EH (cell line): ENCODE data around the gene SH3BP2.
"Not testable (repeated sequence)": the region's sequence is repeated elsewhere in the genome, so short reads cannot be mapped to it uniquely, and the experiment has no call there.

ENCODE experiments used
- DNase-seq: peaks from one replicate; pipeline ENCODE4 v3.0.0-alpha.2; 2015; ENCODE audit warnings: low read depth

The SH3BP2 gene

DNA sequence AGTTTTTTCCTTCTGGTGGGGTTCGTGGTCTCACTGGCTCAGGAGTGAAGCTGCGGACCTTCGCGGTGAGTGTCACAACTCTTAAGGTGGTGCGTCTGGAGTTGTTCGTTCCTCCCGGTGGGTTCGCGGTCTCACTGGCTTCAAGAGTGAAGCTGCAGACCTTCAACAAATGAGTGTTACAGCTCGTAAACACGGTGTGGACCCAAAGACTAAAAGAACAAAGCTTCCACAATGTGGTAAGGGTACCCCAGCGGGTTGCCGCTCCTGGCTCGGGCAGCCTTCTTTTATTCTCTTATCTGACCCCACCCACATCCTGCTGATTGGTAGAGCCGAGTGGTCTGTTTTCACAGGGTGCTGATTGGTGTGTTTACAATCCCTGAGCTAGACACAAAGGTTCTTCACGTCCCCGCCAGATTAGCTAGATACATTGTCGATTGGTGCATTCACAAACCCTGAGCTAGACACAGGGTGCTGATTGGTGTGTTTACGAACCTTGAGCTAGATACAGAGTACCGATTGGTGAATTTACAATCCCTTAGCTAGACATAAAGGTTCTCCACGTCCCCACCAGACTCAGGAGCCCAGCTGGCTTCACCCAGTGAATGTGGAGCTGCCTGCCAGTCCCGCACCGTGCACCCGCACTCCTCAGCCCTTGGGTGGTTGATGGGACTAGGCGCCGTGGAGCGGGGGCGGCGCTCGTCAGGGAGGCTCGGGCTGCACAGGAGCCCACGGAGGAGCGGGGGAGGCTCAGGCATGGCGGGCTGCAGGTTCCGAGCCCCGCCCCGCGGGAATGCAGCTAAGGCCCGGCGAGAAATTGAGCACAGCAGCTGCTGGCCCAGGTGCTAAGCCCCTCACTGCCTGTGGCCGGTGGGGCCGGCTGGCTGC, 30.2 kb upstream of the SH3BP2 start:
- not testable (repeated sequence) for DNase-seq

DNA sequence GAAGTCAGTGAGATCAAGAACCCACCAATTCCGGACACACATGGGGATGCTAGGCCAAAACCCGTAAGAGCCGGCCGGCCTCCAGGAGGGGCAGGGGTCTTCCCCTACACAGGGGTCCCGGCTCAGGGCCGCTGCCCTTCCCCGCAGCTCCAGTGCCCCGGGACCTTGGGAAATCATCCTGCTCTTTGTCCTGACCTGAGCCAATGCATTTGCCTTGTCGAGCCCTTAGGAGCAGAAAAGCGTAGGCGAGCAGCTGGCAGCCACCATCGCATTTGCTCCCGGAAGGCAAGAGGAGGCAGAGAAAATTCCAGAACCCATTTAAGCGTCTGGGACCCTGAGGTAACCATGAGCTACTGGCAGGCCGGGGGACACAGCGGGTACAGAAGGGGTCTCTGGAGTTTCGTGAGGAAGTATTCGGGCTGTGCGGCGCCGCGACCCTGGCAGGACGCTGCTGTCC, 29.3 kb upstream of the SH3BP2 start:
- DNase-seq = no peak

DNA sequence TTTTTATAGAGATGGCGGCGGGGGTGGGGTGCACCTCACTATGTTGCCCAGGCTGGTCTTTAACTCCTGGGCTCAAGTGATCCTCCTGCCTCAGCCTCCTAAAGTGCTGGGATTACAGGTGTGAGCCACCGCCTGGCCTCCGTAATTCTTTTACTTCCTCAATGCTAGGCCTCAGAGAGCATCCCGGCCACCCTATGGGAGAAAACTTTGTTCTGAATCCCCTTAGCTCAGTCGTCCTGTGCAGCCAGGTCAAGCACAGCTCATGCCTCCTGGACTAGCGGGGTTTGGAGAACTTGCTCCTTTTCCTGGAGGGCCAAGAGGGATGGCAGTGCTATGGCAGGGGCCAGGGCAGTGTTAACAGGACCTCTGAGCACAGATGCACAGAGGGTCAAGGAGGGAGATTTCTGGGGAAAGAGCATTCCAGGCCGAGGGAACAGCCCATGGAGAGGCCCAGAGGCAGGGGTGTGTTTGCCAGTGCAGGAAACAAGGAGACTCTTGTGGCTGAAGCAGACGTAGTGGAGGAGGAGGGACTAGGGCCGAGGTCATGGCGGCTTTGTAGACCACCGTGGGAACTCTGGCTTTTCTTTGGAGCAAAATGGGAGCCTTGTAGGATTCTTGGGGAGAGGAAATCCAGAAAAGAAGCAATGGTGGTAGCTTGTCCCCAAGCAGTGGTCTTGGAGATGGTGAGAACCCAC, 26.9 kb upstream of the SH3BP2 start:
- no peak for DNase-seq

DNA sequence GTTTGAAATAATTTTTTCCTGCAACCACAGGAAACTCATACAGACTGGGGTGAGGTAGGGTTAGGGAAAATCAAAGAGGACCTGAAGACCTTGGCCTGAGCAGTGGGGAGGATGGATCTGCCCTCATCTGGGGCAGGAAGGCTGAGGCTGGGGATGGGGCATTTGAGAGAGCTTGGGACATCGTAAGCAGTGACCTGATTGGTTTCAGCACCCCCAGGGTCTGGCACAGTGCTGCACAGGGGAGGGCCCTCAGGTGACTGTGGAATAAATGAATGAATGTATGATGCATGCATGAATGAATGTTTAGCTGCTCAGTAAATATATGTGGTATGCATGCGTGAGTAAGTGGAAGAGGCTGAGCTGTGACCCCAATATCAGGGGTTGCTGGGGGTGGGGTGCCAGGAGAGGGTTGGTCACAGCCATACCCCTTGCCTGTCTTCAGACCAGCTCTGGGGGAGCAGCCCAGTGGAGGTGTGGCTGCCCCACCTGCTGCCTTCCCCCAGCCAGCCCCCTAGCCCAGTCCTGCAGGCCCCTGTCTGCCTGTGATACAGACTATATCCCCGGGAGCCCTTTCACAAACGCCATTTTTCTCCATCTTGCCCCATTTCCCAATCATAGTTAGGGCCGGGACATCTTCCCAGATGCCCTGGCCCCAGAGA, 25.7 kb upstream of the SH3BP2 start:
- DNase-seq = no peak

DNA sequence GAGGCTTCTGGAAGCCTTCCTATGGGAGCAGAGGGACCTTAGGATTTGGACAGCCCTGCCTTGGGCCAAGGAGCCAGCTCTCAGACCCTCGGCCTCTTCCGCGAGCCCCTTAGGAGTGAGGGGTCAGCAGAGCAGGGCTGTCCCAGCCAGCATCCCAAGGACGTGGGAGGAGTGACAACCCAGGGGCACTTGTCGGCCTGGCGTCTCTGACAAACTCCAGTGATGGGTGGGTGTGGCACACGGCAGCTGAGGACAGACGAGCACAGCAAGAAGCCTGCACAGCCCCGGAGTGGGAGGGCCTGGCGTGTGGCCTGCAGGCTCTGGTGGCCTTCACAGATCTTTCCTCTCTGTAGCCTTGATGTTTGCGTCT, 25.2 kb upstream of the SH3BP2 start:
- DNase-seq = no peak

DNA sequence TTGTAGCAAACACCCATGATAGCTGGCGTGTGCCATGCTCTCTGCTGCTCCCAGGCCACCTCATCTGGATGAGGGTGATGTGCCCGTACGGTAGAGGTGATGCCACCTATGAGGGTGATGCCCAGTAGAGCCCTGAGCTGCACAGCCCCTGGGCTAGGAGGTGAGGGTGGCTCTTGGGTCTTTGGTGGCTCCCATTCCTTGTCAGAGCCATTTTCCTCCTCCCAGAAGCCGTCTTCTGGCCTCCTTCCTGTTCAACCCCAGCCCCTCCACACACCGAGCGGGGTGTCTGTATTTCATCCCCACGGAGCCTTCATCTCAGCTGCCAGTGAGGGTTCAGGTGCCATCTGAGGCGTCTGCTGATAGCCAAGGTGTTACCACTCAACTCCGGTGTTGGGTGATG, 24.8 kb upstream of the SH3BP2 start:
- no peak for DNase-seq

DNA sequence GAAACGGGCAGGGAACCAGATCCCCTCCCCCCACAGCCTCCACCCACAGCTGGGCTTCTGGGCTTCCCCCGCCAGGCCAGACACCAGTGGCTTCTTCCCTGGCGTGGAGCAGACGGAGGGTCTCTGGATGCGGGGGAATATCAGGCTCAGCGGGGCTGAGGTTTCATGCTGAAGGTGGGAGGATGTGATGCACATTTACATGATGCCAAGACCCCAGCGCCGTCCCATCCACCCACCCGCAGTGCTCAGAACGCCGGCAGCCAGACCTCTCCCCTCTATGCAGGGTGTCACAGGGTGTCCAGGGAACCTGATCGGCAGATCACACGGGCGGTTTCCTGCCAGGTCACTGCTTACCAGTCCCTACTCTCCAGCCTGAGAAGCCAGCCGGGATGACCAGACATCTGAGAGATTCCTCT, 24.0 kb upstream of the SH3BP2 start:
- DNase-seq = no peak

DNA sequence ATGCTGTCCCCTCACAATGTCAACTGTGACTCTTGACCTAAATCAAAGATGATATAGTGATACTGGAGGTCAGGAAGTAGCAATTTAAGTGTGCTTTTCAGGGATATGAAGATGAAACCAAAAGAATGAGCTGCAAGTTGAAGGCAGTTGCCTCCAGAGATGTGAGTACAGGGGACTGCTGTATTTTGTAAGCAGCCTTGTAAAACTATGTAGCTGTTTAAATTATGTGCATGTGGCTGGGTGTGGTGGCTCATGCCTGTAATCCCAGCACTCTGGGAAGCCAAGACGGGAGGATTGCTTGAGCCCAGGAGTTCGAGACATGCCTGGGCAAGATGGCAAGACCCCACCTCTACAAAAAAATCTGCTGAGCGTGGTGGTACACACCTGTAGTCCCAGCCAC, 21.6 kb upstream of the SH3BP2 start:
- peak; percentile 39 for DNase-seq

DNA sequence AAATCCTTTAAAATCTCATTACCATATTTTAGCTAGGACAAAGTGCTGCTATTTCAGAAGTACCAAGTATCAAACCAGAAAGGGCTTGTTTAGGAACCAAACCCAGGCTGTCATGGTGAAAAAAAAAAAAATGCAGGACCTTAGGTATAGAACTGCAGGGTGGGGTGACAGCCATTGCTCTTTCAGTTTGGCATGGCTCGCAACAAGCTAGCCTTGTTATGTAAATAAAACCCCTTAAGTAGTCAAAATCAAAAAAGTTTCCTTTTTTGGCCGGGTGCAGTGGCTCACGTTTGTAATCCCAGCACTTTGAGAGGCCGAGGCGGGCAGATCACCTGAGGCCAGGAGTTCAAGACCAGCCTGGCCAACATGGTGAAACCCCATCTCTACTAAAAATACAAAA, 12.2 kb upstream of the SH3BP2 start:
- not testable (repeated sequence) for DNase-seq

DNA sequence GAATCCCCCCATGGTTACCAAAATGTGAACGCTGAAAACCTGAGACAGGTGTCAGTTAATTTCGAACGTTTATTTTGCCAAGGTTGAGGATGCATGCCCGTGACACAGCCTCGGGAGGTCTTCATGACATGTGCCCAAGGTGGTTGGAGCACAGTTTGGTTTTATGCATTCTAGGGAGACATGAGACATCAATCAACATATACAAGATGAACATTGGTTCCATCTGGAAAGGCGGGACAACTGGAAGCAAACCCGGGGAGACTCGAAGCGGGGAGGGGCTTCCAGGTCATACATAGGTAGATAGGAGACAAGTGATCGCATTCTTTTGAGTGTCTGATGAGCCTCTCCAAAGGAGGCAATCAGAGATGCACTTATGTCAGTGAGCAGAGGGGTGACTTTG, 11.0 kb upstream of the SH3BP2 start:
- DNase-seq = no peak

DNA sequence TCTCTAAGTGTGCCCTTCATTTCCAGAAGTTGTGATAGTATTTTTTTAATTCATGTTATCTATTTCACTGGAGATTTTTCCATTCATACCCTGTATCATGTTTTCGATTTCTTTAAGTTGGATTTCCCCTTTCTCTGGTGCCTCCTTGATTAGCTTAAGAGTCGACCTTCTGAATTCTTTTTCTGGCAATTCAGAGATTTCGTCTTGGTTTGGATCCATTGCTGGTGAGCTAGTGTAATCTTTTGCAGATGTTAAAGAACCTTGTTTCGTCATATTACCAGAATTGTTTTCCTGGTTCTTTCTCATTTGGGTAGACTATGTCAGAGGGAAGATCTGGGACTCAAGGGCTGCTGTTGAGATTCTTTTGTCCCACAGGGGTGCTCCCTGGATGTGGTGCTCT, 9.1 kb upstream of the SH3BP2 start:
- DNase-seq = no peak

DNA sequence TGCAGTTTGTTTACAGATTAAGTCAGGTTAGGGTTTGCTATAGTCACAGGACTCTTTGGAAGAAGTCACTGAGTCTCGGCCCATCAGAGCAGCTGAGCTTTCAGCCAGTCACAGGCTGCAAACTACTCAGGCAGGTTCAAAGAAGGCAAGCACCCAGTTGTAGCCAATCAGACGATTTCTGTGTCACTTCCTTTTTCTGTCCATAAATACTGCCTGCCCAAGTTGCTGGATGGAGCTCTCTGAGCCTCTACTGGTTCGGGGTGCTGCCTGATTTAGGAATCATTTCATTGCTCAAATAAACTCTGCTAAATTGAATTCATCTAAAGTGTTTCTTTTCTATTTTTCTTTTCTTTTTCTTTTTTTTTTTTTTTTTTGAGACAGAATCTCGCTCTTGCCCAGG, 7.3 kb upstream of the SH3BP2 start:
- DNase-seq = peak; percentile 34

DNA sequence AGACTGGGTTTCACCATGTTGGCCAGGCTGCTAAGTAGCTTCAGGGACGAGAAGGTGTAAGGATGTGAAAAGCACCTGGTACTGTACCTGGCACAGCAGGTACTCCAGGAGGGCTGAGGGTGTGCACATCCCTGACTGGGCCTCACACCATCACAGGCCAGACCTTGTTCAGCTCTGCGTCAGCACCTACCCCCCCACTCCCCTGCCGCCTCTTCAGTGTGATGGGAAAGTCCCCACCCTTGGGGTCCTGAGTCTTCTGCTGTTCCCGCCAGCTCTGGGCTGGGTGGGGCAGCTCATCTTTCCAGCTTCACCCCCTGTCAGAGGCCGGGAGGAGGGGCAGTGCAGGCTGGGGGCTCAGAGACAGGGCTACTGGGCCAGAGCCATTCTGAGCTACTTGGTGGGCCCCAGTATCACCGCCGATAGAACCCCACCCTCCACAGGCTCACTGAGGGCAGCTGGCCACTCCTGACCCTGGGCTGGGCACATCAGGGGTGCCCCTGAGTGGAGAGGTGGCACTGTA, 6.7 kb upstream of the SH3BP2 start:
- DNase-seq = no peak

DNA sequence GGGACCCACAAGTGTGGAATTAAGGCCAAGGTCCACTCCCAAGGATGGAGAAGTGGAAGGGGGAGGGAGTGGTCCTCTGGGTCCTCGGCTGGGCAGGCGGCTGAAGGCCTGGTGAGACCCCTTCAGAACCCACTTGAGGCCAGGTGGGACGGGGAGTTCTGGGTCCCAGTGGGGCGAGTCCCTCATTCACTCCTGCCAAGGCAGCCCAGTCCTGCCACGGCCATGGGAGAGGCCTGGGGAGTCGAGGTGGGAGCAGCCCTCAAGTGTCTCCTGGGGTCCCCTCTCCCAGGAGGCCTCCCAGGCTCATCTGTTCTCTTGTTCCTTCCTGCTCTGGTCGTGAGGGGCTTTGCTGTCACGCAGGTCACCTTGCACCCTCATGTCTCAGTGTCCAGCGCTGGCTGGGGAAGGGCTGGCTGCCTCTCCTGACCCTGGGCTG, 6.1 kb upstream of the SH3BP2 start:
- DNase-seq = no peak

DNA sequence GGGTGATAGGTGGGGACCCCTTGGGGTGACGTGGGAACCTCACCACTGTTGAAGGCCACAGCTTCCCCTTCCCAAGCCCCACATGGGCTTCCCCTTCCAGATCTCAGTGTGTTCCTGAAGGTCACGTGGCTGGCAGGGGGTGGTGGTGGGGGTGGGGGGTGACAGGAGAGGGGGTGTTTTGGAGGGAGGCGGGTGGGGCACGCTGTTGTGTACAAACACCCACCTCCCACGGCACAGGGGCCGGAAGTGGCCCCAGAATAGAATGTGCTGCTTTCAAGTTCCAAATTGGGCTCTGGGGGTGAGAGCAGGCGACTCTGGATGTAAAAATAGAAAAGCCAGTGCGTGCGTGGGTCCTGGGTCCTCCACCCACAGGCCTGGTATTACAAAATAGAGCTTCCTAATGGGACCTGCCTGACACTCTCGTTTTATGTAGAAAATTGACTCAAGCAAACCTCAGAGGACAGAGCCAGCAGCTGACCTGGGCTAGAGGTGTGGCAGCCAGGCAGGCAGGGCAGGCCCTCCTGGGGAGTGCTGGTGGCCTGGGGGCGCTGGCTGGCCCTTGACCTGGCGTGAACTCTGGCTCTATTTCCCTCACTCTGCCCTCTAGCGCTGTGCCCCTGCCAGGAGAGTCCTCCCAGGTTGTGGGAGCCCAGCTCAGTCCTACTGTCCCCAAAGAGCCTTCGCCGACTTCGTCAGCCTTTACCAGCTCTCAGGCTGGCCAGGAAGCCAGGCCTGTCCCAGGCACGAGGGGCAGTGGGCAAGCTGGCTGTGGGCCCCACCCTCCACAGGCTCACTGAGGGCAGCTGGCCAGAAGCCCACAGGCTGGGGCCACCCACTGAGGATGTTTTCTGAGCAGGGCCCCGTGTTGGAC, 5.4 kb upstream of the SH3BP2 start:
- no peak for DNase-seq

DNA sequence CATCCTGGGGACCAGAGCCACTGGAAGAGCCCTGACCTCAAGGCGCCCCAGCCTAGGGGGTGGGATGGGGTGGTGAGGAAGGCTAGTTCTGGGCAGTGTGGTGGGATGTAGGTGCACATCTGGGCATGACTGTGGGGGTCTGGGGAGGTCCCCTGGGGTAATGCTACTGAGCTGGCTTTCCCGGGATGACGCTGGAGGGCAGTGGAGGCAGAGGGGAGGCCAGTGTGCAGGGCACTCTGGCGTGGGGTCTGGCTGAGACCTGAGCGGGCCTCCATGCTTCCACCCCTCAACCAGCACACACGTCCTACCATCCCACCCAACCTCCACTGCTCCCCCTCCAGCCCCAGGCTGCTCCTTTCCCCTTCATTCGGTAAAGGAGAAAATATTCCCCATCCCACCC, 4.8 kb upstream of the SH3BP2 start:
- no peak for DNase-seq

DNA sequence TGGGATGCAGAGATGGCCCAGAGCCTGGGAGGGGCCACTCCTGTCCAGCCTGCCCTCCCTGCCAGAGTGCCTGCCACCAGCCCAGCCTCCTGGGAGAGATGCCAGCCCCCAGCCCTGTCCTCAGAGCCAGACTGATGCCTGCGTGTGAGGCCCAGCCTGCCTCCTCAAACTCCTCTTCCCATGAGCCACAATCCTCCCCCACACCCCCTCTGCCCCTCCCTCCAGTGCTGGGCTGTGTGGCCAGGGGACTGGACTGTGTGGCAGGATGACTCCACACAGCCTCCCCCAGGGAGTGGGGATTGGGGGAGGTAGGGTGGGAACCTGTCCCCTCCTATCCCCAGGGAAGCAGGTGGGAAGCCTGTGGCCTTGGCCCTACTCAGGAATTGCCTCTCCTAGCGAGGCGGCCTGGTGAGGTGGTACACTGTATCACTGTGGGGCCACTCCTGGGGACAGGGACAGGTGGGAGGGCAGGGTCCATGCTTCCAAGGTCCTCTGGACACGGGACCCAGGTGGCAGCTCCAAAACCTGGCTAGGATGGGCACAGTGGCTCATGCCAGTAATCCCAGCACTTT, 4.3 kb upstream of the SH3BP2 start:
- DNase-seq = peak; percentile 53

DNA sequence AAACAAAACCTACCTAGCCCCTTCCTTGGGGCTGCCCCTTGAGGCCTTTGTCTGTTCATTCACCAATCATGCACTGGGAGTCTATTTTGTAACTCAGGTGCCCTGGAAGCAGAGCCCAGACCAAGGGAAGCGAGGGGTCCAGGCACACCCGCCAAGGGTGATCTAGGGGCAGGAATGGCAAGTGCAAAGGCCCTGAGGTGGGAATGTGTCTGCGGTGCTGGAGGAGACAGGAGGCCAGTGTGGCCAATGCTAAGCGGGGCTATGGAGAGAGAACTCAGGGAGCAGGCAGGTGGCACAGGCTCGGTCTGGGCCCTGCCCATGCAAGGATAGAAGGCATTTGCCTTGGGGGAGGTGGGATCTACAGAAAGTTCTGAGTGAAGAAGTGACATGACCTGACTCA, 3.5 kb upstream of the SH3BP2 start:
- DNase-seq = no peak

DNA sequence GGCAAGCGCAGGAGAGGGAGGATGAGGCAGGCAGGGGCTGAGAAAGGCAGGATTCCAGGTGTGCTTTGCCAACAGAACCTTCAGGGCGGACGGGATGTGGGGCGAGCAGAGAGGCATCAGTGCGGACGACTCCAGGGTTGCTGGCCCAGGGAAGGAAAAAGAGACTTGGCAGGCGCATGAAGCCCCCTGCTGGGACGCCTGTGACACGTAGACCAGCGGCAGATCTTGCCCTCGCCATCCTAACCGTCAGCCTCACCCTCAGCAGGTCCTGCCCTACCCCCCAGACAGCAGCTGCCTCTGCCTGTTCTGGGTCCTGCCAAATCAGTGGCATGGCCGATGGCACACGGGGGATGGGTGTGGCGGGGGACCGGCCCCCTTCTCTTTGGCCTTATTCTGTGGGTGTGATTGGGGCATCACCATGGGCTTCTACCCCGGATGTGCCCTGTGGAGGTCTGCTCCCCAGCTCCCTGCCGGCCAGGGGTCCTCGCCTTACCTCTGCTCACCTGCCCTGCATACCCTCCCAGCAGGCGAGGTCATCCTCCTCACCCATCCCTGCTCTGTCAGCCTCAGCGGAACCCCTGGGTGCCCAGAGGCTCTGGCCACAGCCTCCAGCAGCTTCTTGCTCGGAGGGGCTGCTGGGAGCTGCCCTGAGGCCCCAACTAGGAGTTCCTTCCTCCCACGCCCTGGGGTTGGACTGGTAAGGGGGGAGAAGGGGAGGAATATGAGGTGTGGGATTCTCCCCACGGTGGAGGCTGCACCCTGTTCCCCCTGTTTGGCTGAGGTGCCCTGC, 2.9 kb upstream of the SH3BP2 start:
- DNase-seq = no peak
